Measurements from ENCODE around the gene ARHGAP26.

The ARHGAP26 gene

DNA sequence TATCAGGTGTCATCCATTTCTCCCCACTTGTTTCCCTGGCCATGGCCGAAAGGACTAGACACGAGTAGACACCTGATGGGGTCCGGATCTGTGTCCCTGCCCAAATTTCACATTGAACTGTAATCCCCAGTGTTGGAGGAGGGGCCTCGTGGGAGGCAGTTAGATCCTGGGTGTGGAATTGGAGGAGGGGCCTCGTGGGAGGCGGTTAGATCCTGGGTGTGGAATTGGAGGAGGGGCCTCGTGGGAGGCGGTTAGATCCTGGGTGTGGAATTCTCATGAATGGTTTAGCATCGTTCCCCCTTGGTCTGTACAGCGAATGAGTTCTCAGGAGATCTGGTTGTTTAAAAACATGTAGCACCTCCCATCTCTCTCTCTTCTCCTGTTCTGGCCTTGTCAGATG lies 467.5 kb downstream of the ARHGAP26 start:
- DNase-seq = no peak

DNA sequence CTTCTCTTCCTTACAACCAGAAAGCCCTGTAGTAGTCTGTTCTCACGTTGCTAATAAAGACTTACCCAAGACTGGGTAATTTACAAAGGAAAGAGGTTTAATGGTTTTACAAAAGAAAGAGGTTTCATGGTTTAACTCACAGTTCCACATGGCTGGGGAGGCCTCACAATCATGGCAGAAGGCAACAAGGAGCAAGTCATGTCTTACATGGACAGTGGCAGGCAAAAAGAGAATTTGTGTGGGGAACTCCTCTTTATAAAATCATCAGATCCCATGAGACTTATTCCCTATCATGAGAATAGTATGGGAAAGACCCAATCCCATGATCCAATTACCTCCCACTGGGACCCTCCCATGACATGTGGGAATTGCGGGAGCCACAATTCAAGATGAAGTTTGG lies 468.4 kb downstream of the ARHGAP26 start:
- DNase-seq = no peak

DNA sequence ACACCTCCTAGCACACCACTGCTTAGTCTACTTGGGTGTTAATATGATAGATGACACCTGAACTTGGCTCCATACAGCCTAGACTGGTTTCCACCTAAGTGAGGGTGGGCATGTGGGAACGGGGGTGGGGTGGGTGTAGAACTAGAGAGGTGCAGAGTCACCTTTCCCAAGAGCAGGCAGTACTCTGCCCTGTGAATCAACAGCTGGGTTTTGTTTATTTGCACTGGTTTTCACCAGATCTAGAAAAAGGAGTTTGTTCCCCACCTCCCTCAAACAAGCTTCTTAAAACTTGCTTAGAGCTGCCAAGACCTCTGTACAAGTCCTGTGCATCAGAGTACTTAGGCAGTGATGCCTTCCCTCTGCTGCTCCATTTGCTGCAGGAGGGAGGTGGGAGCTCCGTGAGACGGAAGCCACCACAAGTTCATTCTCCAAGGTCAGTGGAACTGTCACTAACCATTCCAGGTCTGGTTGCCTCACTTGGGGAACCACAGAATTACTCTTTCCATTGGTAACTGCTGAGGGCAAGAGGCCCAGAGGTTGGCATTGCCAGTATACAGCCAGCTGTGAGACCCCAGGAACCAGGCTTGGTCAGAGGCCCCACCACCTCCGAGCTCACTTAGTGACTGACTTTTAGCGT lies 469.8 kb downstream of the ARHGAP26 start:
- no peak for DNase-seq

DNA sequence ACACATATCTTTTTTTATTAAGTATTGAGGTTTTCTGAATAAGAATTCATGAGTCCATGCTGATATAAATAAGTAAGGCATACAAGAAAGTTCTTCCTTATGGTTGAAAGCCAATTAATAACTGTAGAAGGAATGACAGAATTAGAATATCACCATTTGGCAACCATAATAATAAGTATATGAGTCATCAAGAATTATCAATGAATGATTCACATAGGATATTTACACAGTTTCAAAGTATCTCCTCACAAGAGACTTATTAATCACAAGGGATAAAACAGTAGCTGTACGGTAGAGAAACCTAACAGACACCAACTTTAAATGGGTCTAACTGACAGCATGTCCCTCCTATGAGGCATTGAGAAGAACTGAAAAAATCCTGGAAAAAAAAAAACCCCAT lies 471.7 kb downstream of the ARHGAP26 start:
- no peak for DNase-seq

DNA sequence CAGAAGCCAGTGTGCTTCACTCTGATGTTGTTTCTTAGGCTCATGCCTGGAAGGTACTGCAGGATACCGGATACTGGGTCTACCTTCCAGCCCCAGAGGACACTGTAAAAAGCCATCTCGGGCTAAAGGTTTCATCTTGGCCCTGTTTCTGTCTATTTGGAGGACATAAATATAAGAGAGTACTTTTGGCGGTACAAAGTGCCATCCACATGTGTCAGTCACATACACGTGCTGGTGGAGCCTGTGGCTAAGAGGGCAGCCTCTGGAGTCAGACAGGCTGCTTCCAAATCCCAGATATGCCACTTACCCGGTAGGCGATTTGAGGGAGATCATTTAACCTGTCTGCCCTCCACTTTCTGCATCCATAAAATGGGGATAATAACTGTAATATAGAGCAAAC lies 472.9 kb downstream of the ARHGAP26 start:
- DNase-seq = no peak

DNA sequence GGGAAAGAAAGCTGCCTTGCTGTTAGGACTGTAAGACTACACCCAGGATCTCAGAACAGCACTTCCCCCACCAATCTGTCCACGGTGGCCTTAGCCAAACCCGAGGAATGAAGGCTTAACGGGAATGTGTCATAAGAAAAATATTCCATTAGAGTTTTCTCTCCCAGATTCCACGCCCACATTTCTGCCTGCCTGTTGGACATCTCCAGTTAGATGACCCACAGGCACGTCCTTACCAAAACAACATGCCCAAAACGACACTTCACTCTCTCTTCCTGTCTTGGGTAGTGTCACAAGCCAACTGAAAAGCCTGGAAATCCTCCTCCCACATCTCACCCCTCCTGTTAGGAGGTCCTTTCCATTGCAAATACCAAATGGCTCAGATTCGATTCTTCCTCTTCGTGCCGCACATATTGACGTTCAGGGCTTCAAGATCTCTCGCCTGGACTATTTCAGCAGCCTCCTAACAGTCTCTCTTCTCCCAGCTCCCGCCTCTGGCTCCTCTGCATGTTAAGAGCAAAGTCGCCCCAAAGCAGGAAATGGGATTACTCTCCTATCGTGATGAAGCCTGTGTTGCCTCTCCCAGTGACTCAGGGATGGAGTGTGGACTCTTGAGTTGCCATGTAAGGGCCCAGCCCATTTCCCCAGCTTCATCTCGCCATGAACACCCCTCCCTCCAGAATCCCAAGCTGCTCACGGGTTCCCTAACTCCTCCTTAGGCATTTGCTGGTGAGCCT lies 474.0 kb downstream of the ARHGAP26 start:
- no peak for DNase-seq

DNA sequence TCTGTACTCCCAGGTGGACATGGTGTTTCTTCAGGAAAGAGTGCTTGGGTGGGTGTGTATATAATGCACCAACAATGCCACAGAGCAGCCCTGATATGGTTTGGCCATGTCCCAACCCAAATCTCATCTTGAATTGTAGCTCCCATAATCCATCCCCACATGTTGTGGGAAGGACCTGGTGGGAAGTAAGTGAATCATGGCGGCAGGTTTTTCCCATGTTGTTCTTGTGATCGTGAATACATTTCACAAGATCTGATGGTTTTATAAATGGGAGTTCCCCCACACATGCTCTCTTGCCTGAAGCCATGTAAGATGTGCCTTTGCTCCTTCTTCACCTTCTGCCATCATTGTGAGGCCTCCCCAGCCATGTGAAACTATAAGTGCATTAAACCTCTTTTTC lies 474.8 kb downstream of the ARHGAP26 start:
- DNase-seq = no peak

DNA sequence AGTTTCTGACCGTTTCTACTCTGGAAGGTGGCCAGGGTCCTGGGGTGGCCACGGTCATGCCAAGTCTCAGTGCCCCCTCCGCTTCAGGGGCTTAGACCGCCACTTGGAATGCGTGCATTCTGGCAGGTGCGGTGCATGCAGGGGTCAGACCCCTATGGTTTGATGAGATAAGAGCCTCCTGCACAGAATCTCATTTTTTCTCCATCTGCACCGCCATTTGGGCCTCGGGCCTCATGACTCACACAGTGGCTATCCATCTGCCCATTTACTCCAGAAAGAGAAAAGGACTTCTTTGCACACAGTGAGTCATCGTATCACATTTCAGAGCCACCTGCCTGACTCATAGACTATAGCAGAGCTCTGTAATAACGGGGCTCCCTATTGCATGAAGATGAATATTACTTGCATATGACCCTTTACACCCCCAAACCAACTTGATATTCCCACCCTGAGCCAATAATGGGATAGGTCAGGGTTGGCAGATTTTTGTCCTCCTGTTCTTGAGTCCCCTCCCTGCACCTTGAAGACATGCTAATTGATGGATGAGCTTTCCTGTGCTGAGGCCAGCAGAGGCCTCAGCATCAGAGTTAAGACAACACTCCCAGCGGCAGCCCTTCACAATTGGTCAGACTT lies 475.9 kb downstream of the ARHGAP26 start:
- peak; percentile 34 for DNase-seq

DNA sequence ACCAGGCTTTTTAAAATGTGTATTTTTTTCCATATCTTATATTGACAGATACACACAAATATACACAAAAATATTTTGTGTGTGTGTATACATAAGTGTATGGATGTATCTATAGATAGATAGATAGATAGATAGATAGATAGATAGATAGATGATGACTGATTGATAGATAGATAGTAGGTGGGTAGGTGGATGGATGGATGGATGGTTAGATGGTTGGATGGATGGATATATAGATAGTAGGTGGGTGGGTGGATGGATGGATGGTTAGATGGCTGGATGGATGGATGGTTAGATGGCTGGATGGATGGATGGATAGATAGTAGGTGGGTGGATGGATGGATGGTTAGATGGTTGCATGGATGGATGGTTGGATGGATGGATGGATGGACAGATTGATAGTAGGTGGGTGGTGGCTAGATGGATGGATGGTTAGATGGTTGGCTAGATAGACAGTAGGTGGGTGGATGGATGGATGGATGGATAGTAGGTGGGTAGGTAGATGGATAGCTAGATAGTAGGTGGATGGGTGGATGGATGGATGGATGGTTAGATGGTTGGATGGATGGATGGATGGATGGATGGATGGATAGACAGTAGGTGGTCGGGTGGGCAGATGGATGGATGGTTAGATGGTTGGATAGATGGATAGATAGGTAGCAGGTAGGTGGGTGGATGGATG lies 477.1 kb downstream of the ARHGAP26 start:
- no peak for DNase-seq

DNA sequence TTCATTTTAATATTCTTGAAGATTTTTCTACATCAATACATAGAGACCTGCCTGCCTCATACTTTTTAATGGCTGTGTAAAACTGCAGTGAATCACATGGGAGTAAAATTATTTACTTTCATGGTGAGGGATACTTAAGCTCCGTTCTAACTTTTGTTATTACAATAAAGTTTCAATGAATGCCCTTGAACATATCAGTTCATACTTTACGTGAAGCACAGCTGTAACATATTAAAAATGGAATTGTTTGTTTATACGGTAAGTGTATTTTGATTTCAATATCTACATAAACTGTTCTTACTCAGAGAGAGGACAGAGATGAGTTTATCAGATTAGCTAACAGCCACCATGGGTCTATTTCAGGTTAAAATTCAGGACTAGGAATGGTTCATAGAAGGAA lies 478.2 kb downstream of the ARHGAP26 start:
- no peak for DNase-seq

DNA sequence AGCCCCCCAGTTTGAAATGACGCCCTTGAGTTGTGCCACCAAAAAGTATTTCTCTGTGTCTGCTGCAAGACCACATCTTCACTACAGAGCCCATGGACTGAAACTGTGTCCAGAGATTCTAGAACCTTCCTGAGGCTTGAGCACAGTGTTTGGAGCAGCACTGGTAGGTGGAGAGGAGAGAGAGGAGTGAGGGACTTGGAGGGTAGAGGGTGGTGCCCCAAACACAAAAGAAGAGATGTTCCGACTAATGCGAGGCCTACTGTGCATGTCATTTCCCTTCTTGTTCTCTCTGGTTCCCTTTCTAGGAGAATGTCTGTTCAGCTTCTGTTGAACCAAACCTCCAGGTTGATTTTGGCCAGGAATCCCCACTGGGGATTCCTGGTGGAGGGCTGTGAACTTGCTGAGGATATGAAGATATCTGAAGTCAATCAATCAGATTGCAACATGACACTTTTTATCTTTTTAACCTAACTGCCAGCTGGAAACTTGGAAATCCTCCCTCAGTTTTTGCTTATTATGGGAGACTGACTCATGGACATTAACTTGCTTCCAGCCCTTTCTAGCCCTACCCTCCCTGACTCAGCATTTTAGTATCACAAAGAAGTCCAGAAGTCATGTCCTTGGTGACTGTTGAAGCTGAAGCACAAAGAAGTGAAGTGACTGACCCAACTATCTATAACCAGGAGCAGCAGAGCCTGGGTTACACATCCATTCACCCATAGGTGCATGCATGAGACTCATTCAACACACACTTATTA lies 478.8 kb downstream of the ARHGAP26 start:
- no peak for DNase-seq

DNA sequence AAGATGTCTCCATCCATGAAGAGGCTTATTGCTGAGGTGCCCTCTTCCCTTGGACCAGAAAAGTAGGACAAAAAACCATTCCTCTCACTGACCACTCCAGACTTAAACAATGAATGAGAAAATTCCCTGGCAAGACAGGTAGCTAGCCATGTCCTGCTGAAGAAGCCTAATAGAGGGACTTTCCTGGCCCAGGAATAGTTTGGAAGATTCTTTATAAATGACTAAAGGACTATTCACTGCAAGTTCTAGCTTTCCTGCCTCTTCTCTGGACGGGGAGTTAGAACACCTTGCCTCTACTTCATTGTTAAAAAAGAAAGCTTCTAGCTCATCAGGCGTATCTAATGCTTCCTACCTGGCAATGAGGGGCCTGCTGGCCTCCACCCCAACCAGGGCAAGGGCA lies 479.7 kb downstream of the ARHGAP26 start:
- no peak for DNase-seq

DNA sequence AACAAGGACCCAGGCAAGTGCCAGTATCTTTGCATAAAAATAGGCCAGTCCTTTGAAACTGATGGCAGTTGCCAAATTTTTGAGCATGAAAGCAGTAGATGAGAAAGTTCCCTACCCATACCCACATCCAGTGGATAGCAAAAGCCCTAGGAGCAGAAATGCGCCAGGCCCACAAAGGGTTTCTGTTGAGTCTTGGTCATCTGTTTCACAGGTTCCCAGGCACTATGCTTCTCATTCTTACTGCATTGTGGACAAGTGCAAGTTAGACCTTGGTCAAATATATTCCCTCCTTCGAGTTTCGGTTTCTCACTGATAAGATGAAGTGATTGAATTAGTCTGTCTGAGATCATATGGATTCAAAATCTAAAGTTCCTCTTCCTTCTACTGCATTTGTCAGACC lies 481.0 kb downstream of the ARHGAP26 start:
- DNase-seq = no peak

DNA sequence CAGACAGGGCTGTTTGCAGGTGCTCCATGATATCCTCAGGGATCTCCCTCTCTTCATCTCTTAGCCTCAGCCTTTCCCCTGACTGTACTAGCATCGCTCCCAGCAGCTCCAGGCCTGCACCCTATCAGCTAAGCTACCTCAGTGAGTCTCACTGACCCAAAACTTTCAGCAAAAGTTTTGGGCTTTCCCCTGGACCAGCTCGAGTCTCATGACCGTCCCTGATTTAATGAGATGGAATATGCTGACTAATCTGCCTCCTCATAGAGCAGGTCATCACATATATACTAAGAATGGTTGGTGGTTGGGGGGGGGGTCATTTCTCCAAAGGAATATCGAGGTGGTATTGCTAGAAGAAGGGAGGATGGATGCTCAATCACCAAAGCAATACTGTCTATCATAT lies 481.8 kb downstream of the ARHGAP26 start:
- no peak for DNase-seq

DNA sequence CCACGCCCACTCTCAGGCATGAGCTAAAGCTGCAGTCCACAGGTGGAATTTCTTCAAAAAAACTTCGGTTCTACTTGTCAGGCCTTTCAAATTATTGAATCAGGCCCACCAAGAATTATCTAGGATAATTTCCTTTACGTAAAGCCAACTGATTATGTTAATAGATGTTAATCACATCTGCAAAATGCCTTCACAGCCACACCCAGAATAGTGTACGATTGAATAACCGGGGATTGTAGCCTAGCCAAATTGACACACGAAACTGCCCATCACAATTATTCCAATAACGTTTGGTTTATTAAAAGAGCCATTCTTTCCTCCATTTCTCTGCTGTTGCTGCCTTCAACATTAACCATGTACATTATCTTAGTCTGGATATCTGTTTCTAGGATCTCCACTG lies 484.6 kb downstream of the ARHGAP26 start:
- no peak for DNase-seq

DNA sequence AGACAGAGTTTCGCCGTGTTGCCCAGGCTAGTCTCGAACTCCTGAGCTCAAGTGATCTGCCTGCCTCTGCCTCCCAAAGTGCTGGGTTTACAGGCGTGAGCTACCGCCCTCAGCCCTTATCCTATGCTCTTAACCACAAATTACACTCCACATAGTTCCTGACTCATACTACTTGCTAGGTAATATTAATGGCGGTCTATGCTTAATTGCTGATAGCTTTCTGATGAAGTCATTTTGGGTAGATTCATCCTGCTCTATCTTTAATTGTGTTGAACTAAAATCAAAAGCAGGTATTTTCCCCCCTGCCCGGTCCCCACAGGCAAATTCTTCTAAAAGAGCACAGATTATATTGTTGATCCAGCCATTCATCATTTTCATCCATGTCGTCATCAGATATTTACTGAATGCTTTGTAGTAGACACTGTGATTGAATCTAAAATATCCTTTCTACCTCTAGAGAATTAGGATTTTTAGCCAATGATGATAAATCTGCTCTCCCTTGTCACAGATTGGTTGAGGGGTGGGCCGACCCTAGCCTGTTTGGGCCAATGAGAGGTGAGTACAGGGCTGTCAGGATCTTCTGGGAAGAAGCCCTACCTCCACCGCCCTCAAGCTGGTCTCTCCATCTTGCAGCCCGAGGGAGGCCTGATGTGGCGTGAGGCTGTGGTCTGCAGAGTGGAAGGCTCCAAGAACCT lies 488.5 kb downstream of the ARHGAP26 start:
- DNase-seq = no peak

DNA sequence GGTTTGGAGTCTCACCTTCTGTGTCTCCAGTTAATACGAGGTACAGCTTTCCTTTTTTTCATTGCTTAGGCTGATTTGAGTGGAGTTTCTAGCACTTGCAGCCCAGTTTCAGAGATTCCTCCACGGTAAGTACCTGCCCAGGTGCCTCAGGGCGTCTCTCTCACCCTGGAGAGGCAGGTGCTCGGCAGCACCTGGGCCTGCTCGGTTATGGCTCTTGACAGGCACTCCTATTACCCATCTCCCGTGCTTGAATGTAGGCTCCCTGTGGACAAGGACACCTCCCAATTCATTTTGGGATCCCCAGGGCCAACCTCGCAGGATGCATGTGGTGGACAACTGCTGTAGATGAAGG lies 489.1 kb downstream of the ARHGAP26 start:
- DNase-seq = no peak

DNA sequence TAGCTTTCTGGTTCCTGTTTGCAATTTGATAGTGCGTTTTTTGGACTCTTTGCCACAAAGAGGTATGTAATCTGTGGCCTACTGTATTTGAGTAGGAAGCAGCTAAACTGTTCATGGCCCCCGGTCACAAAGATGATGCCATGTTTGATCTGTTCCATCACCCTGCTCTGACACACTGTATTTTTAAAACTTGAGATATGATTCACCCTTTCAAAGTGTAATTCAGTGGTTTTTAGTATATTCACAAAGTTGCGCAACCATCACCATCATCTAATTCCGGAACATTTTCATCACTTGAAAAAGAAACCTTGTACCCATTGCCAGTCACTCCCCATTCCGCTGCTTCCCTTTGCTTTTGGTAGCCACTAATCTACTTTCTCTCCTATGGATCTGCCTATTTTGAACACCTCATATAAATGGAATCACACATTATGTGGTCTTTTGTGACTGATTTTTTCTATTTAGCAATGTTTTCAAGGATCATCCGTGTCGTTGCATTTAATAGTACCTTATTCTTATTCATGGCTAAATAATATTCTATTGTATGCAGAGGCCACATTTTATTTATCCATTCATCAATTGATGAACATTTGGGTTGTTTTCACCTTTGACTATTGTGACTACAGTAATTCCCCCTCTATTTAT lies 491.7 kb downstream of the ARHGAP26 start:
- no peak for DNase-seq

DNA sequence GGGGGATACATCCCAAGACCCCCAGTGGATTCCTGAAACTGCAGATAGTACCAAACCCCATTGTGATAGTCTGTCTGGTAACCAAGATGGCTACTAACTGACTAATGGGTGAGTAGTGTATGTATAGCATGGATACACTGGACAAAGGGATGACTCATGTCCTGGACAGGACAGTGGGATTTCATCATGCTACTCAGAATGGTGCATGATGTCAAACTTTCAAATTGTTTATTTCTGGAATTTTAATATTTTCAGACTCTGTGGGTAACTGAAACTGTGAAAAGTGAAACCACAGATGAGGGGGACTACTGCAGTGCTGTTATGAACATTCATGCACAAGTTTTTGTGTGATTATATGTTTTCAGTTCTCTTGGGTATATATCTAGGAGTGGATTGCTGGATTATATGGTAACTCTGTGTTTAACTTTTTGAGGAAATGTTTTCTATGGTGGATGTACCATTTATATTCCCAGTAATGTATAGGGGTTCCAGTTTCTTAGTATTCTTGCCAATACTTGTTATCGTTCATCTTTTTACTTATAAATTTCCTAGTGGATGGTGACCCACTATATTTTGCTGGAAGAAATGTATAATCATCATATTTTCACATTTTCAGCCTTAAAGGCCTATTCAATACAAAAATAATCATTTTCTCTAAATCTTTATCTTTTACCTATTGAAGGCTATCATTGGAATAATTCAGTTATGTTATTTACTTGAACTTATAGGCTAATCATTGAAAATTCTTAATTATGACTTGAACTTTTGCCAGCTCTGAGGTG lies 492.4 kb downstream of the ARHGAP26 start:
- no peak for DNase-seq

DNA sequence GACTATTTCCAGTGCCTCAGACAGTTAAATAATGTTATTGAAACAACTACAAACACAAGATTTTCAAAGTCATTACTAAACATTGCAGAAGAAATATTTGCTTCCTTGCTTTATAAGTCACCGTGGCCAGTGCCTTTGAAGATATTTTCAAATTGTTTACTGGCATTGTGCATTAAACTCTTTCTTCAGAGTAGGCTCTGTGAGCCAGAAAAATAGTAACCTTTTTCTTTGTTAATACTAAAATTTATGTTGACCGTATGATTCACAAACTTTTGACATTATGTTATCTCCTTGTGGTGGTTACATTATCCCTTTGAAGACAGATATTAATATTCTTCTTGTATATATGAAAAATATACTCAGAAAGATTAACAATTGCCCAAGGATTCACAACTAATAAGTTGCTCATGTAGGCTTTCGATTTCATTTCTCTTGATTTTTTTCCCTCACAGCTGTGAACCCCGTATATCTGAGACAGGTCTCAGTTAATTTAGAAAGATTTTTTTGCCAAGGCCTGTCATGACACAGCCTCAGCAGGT lies 493.2 kb downstream of the ARHGAP26 start:
- no peak for DNase-seq

DNA sequence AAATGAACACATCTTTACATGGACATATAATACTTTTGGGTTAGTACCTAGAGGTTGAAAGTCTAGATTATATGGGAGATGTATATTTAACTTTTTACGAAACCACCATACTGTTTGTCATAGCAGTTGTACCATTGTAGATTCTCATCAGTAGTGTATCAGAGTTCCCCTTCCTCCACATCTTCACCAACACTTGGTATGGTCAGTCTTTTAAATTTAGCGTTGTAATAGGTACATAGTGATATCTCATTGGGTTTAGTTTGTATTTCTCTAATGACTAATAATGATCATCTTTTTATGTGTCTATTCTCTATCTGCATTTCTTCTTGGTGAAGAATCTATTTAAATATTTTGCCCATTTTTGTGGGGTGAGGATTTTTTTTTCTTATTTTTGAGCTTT lies 495.8 kb downstream of the ARHGAP26 start:
- no peak for DNase-seq
